NCI-H2227 (cell line): ENCODE measurements around the gene TMIE.
"Not testable (repeated sequence)": the region's sequence is repeated elsewhere in the genome, so short reads cannot be mapped to it uniquely, and the experiment has no call there.

ENCODE experiments used
- DNase-seq: peaks from one replicate; lab custom pipeline; 2025; ENCODE audit not compliant: unreplicated experiment; lab: John Stamatoyannopoulos, UW

TMIE gene

DNA sequence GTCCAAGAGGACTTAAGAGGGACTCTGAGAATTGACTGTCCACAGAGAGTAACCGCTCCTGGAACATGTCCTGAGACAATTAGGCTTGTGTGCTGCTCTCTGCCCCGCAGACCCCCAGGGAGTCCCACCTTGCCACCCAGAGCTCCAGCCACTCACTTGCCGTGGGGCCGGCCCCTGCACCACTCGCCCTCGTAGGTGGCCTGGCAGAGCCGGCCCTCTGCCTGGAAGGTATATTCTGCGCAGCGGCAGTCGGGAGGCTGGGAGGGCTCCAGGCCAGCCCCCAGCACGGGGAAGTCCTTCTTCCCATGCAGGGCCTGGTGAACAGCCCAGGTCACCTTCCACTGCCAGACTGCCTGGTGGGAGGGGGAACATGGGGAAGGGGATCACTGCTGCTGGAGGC is 18.2 kb upstream of the TMIE start:
- DNase-seq, result no peak

DNA sequence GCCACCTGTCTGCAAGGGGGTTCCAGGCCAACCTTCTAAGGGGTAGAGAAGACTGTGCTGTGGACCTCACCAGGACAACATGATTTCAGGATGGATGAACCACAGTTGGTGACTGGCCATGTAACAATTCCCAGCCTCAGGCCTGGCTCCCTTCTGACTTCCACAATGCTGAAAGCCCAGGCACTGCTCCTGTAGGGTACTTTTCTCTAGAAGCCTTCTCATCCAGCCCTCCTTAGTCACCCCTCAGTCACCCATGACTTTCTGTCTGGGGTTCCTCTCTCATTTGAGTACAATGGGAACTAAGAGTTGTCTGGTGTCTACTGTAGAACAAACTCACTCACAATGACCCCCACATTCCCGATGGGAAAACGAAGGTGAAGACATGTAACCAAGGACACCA is 16.3 kb upstream of the TMIE start:
- no peak for DNase-seq

DNA sequence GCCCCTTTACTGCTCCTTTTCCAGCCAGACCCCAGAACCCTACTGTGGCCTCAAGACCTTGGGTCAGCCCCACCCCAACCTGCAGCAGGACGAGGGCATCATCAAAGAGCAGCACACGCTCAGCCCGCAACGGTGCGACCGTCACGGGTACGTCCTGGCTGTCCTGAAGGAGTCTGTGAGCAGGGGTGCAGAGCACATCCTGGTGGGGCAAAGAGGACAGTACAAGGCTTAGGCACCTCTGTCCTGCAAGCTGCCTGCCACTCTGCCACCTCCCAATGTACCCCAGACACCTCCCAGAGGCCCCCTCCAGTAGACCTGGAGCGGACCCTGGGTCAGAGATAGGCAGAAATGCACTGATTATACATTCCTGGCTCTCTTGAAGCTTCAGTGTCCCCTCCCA is 15.7 kb upstream of the TMIE start:
- no peak for DNase-seq

DNA sequence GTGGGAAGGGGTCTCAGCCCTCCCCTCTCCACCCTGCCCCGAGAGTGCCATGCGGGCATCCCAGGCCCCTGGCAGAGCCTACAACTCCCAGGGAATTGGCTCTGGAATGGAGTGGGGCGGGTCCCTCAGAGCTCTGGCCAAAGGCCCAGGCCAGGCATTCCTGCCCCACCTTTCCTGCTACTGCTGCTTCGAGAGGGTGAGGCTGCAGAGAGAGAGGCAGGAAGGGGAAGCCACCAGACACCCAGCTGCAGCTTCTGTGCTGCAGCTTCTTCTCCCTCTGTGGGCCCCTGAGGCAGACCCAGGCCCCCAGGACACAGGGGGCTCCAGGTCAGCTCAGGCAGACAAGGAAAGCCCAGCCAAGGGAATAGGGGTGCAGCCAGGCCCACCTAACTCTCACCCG is 10.4 kb upstream of the TMIE start:
- no peak for DNase-seq

DNA sequence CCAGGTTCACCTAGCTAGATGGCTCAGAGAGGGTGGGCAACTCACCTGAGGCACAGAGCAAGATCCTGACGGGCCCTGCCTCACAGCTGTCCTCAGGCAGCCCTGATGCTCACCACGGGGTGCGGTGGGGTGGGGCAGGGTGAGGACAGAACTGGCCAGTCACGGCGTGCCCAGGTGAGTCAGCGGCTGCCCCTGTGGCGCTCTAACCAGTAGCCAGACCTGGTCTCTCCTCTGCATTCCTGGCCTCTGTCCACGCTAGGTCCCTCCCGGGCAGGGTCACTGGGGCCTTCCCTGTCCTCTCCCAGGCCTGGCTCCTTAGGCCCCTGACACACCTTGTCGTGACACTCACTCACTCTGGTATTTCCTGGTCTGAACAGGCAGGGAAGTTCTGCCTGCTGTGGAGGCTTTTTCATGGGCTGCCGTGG is 8.6 kb upstream of the TMIE start:
- no peak for DNase-seq

DNA sequence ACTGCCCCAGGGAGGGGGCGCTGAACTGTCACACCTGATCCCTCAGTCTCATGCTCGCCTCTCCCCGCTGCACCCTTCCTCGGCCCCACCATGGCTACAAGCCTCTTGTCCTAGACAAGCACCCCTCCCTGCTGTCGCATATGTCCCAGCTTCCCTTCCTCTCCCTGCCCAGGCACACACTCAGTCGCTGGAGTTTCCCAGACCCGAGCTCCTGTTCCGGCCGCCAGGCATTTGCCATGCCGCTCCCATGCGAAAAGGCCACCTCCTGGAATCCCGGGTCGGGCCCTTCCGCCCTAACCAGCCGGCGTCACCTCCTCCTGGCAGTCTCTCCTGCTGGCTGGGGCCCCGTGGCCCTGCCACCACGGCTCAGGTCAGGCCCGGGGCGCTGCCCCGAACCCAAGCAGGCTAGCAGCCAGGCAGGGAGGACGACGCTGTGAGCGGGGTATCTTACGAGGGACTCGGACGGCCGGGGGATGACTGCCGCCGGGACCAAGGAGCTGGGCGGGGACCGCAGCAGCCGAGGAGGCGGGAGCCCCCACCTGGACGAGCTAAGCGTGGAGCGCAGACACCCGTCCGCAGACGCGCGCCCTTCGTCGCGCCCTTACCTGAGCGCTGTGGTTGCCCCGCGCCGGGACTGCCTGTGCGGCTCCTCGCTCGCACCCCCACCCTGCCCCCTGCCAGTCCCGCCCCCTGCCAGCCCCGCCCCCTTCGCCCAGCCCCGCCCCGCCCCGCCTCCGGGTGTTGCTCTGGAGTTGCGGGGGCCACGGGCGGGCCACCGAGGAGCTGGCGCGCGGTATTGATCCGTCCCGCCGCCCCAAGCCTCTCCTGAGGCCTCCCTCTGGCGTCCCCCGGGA is 7.9 kb upstream of the TMIE start, which contains the start of gene ALS2CL:
TSS of gene ALS2CL (minus strand) at position 642 of the 854 bp plus-strand sequence. CDS start 4,239 bp downstream, outside the sequence.
- peak; percentile 11 for DNase-seq

DNA sequence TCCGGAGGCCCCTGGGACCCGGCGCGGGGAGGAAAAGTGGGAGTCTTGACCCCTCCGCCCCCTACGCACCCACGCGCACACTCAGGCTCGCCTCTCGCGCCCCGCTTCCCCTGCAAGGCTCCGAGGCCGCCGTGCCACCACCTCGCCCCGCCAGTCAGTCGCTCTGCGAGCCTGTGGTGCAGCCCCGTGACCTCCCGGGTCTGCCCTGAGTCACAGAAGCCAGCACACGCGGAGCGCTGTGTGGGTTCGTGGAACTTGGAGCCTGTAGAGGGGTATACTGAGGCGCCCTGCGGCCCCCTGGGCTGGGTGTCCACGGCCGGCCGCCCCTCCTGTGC is 7.3 kb upstream of the TMIE start:
- DNase-seq, result no peak

DNA sequence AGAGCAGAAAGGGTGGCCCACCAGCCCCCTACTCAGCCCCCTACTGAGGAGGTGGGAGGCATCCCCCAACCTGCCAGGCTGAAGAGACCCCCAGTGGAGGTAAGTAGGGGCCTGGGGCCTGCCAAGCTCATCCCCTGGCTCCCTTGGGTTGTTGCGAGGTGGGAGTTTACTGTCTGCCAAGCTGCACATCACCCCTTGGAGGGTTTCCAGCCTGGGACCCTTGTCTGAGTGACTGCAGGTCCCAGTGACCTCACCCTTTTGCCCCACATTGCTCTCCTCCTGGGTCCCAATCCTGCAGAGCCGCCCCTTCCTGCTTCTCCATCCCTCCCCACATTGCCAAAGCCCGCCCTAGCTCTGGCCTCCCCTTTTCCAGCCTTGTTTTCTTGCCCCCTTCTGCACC is 6.7 kb upstream of the TMIE start:
- DNase-seq, result no peak

DNA sequence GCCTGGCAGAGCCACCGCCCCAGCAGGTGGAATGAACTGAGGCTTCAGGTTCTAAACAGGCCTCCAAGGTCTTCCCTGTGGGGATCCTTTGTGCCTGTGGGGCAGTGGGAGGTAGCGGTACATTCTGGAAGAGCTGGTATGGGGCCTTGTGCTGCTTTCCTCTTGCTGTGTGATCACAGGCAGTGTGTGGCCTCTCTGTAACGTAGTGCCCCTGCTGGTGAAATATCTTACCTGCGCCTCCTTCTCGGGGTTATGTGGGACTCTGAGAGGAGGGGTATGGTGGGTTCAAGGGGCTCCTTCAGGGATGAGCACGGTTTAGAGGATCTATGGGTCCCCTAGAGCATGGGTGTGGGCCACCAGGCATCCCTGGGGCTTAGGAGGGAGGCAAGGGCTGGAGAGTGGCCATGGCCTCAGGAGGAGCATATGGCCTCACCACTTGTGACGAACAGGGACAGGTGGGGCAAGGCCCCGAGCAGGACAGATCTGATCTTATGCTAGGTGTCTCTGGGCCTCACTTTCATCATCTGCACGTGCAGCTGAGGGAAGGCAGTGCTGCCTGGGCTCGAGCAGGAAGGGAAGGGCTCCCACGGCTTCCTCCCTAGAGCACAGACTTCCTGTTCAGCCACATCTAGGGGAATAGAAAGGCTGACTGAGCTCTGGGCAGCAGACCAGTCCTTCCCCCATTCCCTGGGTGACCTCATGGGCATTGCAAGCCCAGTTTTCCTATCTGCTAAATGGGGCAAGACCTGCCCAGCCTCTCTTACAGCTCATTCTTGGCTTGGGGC is 5.8 kb upstream of the TMIE start:
- no peak for DNase-seq

DNA sequence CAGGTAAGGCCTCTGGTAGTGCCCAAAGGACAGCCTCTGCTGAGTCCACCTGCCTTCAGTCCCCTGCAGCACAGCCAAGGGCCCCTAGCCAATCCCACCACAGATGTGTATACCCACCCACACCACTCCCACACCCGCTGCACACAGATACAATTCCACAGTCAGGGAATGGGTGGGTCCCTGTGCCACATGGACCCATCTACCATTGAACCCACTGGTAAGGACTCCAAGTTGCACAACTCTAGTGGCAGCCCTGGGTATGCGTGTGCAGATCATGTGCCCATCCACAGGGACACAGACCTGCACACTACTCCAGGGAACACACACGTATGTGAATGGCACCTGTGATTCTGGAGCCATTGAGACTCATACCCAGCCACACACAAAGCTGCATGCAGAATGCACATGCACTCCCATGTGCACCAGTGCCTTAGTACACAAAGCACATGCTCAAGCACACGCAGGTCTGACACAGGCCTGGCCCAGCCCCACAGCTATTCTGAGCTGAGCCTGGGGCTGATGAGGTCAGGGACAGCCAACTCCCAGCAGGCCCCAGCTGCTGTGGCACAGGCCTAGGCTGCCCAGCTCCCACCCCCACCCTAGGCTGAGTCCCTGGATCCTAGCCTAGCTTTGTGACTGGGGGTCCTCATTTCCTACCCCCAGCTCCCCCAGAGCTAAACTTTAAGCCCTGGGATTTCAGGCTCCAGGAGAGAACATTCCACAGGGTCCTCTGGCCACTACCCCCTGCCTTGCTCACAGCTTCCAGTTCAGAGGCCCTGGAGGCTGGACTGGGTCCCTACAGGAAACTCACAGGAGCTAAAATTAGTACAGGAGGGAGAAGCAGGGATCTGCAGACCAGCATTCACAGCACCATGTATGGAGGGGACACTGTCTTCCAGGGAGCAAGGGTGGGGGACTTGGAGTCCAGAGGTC is 5.0 kb upstream of the TMIE start:
- no peak for DNase-seq

DNA sequence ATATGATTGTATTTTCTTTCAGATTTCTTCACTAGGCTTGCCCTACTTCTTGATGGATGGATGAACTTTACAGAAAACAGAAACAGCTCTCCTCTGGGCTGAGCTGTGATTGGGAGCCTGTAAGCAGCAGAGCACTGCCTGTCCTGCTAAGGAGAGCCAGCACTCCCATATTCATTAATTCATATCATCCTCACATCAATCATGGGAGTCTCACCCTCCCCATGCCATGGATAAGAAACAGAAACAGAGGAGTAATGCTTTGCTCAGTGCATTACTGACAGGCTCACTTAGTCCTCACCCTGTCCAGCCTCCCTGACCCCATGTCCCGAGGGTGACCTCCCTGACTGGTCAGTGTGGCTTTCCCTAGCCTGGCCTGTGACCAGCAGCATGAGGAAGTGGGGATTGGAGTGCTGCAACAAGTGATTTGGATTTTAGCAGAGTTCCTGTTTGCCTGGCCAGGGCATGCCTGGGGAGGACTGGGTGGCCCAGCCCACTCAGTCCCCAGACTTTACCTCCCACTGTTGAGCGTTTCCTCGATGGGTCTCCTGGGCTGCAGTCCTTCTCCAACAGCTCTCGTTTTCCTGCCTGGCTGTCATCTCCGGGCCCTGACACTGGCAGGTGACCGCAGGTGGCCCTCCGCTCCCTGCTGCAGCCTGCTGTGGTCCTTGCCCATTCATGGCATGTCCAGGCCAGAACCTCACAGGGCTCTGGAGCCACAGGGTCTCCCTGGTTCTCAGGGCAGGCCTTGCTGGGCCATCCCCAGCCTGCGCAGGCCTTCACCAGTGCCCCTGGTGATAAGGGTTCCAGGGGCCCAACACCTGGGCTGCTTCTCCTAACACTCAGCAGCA is 1.3 kb upstream of the TMIE start:
- DNase-seq, result no peak

DNA sequence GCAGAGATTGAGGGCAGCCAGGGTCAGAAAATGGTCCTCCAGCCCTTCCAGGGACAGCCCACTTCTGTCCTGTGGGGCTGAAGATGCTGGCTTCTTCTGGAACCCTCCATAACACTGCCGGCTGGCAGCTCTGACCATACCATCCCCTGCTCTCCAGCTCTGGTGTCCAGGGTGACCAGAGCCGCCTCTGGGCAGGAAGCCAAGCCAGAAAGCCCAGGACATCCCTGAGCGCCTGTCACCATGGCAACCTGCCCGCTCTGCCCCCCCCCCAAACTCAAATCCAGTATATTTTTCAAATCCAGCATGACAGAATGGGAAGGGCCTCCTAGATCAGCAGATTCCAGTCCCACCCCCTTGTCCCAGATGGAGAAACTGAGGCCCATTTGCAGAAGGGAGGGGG is 420 bp upstream of the TMIE start:
- peak; percentile 56 for DNase-seq

DNA sequence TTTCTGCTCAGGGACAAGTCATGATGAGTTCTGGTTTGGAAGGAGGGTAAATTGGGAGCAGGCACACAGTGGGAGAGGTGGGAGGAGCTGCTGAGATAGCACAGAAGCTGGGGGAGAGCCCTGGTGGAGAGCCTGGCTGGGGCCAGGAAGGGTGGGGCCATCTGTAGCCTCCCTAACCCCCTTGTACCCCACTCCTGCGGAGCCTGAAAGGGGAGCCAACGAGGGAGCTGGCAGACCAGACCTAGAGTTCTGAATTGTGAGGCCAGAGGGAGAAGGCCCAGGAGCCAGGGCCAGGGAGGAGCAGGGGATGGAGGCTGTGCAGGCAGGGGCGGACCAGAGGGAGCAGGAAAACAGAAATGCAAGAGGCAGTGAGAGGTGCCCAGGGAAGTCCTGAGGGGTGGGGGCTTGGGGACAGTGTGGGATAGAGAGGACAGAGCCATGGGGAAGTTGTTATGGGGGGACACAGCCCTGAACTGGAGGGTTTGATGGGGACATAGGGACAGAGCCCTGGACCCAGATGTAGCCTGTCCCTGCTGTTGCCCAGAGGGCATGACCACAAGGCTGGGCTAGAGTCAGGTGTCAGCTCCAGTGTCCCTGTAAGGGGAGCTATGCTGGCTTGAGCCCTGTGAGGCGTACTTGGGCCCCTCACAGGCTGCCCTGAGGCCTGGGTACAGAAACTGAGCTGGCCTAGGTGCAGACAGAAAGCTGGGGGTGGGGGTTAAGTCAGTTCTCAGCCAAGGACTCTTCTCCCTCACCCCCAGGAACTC is 1.2 kb downstream of the TMIE start:
- no peak for DNase-seq

DNA sequence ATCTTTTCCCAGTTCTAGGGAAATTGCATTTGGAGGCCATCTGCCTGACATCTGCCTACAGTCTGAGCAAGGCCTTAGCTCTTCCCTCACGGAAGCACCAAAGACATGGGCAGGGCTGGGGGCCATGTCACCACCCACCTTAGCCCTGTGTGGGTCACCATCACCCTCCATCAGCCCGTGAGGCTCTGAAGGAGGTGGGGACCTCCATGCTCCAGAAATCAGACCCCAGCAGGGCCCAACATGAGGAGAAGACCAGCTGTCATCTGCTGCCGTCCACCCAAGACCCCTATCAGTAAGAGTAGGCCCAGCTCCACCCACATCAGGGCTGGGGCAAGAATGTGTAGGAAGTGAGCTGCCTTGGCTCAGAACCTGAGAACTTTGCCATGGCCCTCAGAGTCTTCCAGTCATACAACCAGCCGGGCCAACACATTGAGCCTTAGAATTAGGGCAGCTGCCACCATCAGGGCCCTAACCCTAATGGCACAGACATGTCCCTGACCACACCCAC is 1.9 kb downstream of the TMIE start:
- DNase-seq, result no peak

DNA sequence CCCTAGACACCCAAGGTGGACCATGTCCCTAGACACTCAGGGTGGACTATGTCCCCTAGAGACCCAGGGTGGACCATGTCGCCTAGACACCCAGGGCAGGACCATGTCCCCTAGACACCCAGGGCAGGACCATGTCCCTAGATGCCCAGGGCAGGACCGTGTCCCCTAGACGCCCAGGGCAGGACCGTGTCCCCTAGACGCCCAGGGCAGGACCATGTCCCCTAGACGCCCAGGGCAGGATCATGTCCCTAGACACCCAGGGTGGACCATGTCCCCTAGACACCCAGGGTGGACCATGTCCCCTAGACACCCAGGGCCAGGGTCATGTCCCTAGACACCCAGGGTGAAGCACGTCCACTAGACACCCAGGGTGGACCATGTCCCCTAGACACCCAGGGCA is 3.2 kb downstream of the TMIE start:
- not testable (repeated sequence) for DNase-seq

DNA sequence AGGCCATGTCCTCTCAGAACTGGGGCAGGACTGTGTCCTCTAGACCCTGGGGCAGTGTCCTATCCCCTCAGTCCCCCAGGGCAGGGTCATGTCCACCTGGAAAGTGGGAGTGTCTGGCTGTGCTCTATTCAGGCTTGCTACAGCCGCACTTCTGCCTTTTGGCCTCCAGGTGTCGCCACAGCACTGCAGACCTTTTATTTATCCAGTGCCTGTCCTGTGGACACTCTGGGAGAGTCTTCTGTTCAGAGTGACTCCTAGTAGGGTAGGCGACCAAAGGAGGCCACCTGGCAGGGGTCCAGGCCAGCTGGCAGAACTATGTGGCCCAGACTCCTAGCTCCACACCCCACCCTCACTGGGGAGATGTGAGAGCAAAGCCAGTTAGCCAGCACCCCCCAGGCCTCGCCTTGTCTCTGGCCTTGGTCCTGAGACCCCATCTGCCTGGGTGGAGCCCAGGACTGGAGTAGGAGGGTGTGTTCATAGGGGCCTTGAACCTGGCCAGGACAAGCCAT is 3.9 kb downstream of the TMIE start:
- peak; percentile 72 for DNase-seq

DNA sequence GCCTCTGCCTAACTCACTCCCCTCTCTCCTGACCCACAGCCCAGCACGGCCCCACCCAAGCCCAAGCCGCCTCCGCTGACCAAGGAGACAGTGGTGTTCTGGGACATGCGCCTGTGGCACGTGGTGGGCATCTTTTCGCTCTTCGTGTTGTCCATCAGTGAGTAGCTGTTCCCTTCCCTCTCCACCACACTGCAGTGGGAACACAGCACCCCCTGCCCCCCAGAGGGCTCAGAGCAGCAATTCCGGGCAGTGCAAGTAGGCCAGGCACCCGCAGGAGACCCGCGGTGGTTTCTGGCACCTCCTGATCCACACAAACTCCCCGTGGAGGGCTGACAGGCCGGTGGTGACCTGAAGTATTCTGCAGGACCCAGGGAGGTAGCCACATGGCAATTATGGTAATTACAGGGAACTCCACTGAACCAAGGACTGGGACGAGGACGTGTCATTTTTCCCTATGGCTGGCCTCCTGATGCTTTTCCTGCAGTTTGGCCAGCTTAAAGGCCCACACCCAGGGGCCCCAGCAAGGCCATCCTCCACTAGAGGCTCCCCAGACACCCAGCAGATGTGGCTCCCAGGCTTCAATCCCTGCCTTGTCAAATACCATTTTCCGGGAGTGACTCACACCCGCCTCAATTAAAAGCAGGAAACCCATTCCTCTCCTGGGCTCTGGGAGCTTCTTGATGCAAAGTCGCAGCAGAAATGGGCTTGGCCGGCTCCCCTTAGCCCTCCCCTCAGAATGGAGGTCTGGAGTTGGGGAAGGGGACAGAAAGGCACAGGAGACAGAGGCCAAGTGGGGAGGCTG is 4.8 kb downstream of the TMIE start:
- peak; percentile 49 for DNase-seq
